HEK293 (cell line): ENCODE measurements around the gene ZNF462.

ENCODE experiments used
- BCL11B ChIP-seq: fragments of 450-650 bp; formaldehyde crosslinking; IDR thresholded peaks from 2 replicates; pipeline ENCODE4 v1.5.1; 2016; ENCODE audit warnings: low read depth, missing biosample characterization, missing genetic modification characterization
- CTCF ChIP-seq: fragments of 450-650 bp; formaldehyde crosslinking; IDR thresholded peaks from 2 replicates; pipeline ENCODE4 v1.5.1; 2016; ENCODE audit warnings: missing biosample characterization, missing genetic modification characterization
- GLIS1 ChIP-seq: fragments of 450-650 bp; formaldehyde crosslinking; IDR thresholded peaks from 2 replicates; pipeline ENCODE4 v1.5.1; 2016; ENCODE audit warnings: missing biosample characterization, missing genetic modification characterization
- INSM2 ChIP-seq: fragments of 450-650 bp; formaldehyde crosslinking; IDR thresholded peaks from 2 replicates; pipeline ENCODE4 v1.5.1; 2016; ENCODE audit warnings: missing biosample characterization, missing genetic modification characterization
- KLF8 ChIP-seq: fragments of 450-650 bp; formaldehyde crosslinking; IDR thresholded peaks from 2 replicates; pipeline ENCODE4 v1.5.1; 2016; ENCODE audit warnings: missing biosample characterization, missing genetic modification characterization
- MYNN ChIP-seq: fragments of 450-650 bp; formaldehyde crosslinking; IDR thresholded peaks from 2 replicates; pipeline ENCODE4 v1.5.1; 2016; ENCODE audit warnings: missing biosample characterization, missing genetic modification characterization, borderline replicate concordance
- PBX3 ChIP-seq: sonication (generic); formaldehyde crosslinking; IDR thresholded peaks from 2 replicates; pipeline ENCODE4 v1.8.1; 2022; ENCODE audit warnings: mild to moderate bottlenecking, moderate library complexity, missing genetic modification reagents
- PRDM10 ChIP-seq: fragments of 450-650 bp; formaldehyde crosslinking; IDR thresholded peaks from 2 replicates; pipeline ENCODE4 v1.5.1; 2016; ENCODE audit warnings: missing biosample characterization, missing genetic modification characterization
- ZBTB20 ChIP-seq: fragments of 450-650 bp; formaldehyde crosslinking; IDR thresholded peaks from 2 replicates; pipeline ENCODE4 v1.5.1; 2016; ENCODE audit warnings: missing biosample characterization, missing genetic modification characterization
- ZBTB44 ChIP-seq: fragments of 450-650 bp; IDR thresholded peaks from 2 replicates; pipeline ENCODE4 v1.5.1; 2018; ENCODE audit warnings: missing biosample characterization, mild to moderate bottlenecking, missing genetic modification characterization
- ZBTB6 ChIP-seq: fragments of 450-650 bp; formaldehyde crosslinking; IDR thresholded peaks from 2 replicates; pipeline ENCODE4 v1.5.1; 2017; ENCODE audit warnings: missing biosample characterization, missing genetic modification characterization
- ZNF24 ChIP-seq: fragments of 450-650 bp; formaldehyde crosslinking; IDR thresholded peaks from 2 replicates; pipeline ENCODE4 v1.5.1; 2016; ENCODE audit warnings: missing biosample characterization, missing genetic modification characterization
- ZNF302 ChIP-seq: fragments of 450-650 bp; formaldehyde crosslinking; IDR thresholded peaks from 2 replicates; pipeline ENCODE4 v1.5.1; 2016; ENCODE audit warnings: missing biosample characterization, missing genetic modification characterization, low read depth
- ZNF341 ChIP-seq: fragments of 450-650 bp; formaldehyde crosslinking; IDR thresholded peaks from 2 replicates; pipeline ENCODE4; 2016; ENCODE audit warnings: low read depth, missing biosample characterization, missing genetic modification characterization
- ZNF549 ChIP-seq: fragments of 450-650 bp; IDR thresholded peaks from 2 replicates; pipeline ENCODE4 v1.5.1; 2018; ENCODE audit warnings: missing biosample characterization, missing genetic modification characterization, mild to moderate bottlenecking, inconsistent platforms, moderate library complexity
- ZNF561 ChIP-seq: fragments of 450-650 bp; IDR thresholded peaks from 2 replicates; pipeline ENCODE4 v1.5.1; 2018; ENCODE audit warnings: missing biosample characterization, missing genetic modification characterization, borderline replicate concordance
- ZNF580 ChIP-seq: fragments of 450-650 bp; formaldehyde crosslinking; IDR thresholded peaks from 2 replicates; pipeline ENCODE4 v1.5.1; 2016; ENCODE audit warnings: missing biosample characterization, missing genetic modification characterization
- ZNF623 ChIP-seq: fragments of 450-650 bp; formaldehyde crosslinking; IDR thresholded peaks from 2 replicates; pipeline ENCODE4 v1.5.1; 2016; ENCODE audit warnings: missing biosample characterization, missing genetic modification characterization
- ZNF677 ChIP-seq: fragments of 450-650 bp; IDR thresholded peaks from 2 replicates; pipeline ENCODE4 v1.5.0; 2018; ENCODE audit warnings: missing biosample characterization, mild to moderate bottlenecking, missing genetic modification characterization, moderate library complexity
- ZNF692 ChIP-seq: fragments of 450-650 bp; formaldehyde crosslinking; IDR thresholded peaks from 2 replicates; pipeline ENCODE4 v1.5.1; 2016; ENCODE audit warnings: missing biosample characterization, missing genetic modification characterization
- ZNF791 ChIP-seq: fragments of 450-650 bp; formaldehyde crosslinking; IDR thresholded peaks from 2 replicates; pipeline ENCODE4 v1.5.1; 2016; ENCODE audit warnings: missing biosample characterization, missing genetic modification characterization

ZNF462 gene

GRCh38 chr9:106862821-106863720, at the start of gene ZNF462 (continued):
- TF ChIP-seq ZBTB6 (tag by site-specific recombination) (no peak; the same call in 1 of the 2 replicates), GLIS1 (tag by site-specific recombination) (peak; percentile 4; the same call in 1 of the 2 replicates), ZNF561 (tag by site-specific recombination) (no peak), PBX3 (CRISPR knock-in tag) (no peak), ZNF692 (tag by site-specific recombination) (peak; percentile 32; the same call in 1 of the 2 replicates), ZNF580 (tag by site-specific recombination) (peak; percentile 74), ZNF341 (tag by site-specific recombination) (peak; percentile 90), ZNF791 (no peak), ZNF677 (no peak), ZNF302 (tag by site-specific recombination) (peak; percentile 66; the same call in 1 of the 2 replicates), ZNF24 (tag by site-specific recombination) (no peak), MYNN (tag by site-specific recombination) (no peak), ZNF549 (no peak), BCL11B (tag by site-specific recombination) (peak; percentile 27; the same call in 1 of the 2 replicates), ZBTB20 (peak; percentile 66), ZBTB44 (tag by site-specific recombination) (no peak), INSM2 (tag by site-specific recombination) (peak; percentile 46; the same call in 1 of the 2 replicates), ZNF623 (no peak), CTCF (peak; percentile 53; the same call in 1 of the 2 replicates), PRDM10 (tag by site-specific recombination) (peak; percentile 82; the same call in 1 of the 2 replicates), KLF8 (no peak)
